Keratinocyte (primary cell): ENCODE measurements around the gene ALDOA. TPM values are rescaled to one million over a fixed set of nuclear protein-coding genes. Genes with fewer than 3 reads are reported as not detected.

Source experiments
- DNase-seq: peaks from one replicate; pipeline ENCODE4 v3.0.0-alpha.2; 2011; ENCODE audit warnings: low read depth, missing footprints, low spot score
- FAIRE-seq: peaks from 2 replicates; lab custom pipeline; 2011; peaks lifted over from hg19 to GRCh38; lab: Jason Lieb, UNC
- H2AFZ ChIP-seq: 2 replicates; pipeline ENCODE4 v1.6.0; 2012; ENCODE audit warnings: low read length, control low read depth, inconsistent platforms; ENCODE audit not compliant: control insufficient read depth
- H3K27ac ChIP-seq: 2 replicates; pipeline ENCODE4 v1.5.1; 2011; ENCODE audit warnings: low read length; ENCODE audit not compliant: control insufficient read depth, insufficient read depth
- H3K27me3 ChIP-seq: 3 replicates; pipeline ENCODE4 v1.6.0; 2011; ENCODE audit warnings: low read length; ENCODE audit not compliant: control insufficient read depth, insufficient read depth; ENCODE audit errors: extremely low read depth
- H3K36me3 ChIP-seq, 2 experiments: 2 replicates in 1 of 2; 3 replicates in 1 of 2; pipeline ENCODE4 v1.5.1; 2011; ENCODE audit warnings: low read length in 2 of 2, mild to moderate bottlenecking in 1 of 2; ENCODE audit not compliant: control insufficient read depth in 2 of 2, insufficient read depth in 2 of 2; ENCODE audit errors: extremely low read depth in 1 of 2
- H3K4me1 ChIP-seq: 3 replicates; pipeline ENCODE4 v1.5.1; 2011; ENCODE audit warnings: low read length; ENCODE audit not compliant: control insufficient read depth, insufficient read depth; ENCODE audit errors: extremely low read depth
- H3K4me2 ChIP-seq: 3 replicates; pipeline ENCODE4 v1.6.0; 2011; ENCODE audit warnings: low read depth, low read length; ENCODE audit not compliant: control insufficient read depth, insufficient read depth; ENCODE audit errors: extremely low read depth
- H3K4me3 ChIP-seq, 3 experiments: fragments of 200-600 bp in 1 of 3; sonication (generic) in 1 of 3; 2 replicates in 2 of 3; 3 replicates in 1 of 3; pipeline ENCODE4 v1.5.1; 2011 to 2016; ENCODE audit warnings: low read length in 3 of 3, mild to moderate bottlenecking in 3 of 3, control low read depth in 2 of 3, inconsistent platforms in 1 of 3, low read depth in 1 of 3, mixed read lengths in 1 of 3, mixed run types in 1 of 3, moderate library complexity in 1 of 3; ENCODE audit not compliant: control insufficient read depth in 2 of 3, insufficient read depth in 2 of 3; ENCODE audit errors: extremely low read depth in 1 of 3
- H3K79me2 ChIP-seq: 2 replicates; pipeline ENCODE4 v1.6.0; 2012; ENCODE audit warnings: low read length; ENCODE audit not compliant: control insufficient read depth, insufficient read depth
- H3K9ac ChIP-seq: 3 replicates; pipeline ENCODE4 v1.6.0; 2011; ENCODE audit warnings: low read length; ENCODE audit not compliant: control insufficient read depth, insufficient read depth; ENCODE audit errors: extremely low read depth
- H3K9me1 ChIP-seq: 3 replicates; pipeline ENCODE4 v1.6.0; 2011; ENCODE audit warnings: low read length; ENCODE audit not compliant: control insufficient read depth, insufficient read depth; ENCODE audit errors: extremely low read depth
- H3K9me3 ChIP-seq: 2 replicates; pipeline ENCODE4 v1.5.1; 2012; ENCODE audit warnings: low read depth, low read length; ENCODE audit not compliant: control insufficient read depth
- H4K20me1 ChIP-seq: 3 replicates; pipeline ENCODE4 v1.6.0; 2011; ENCODE audit warnings: low read length; ENCODE audit not compliant: control insufficient read depth, insufficient read depth; ENCODE audit errors: extremely low read depth
- EZH2 ChIP-seq: IDR thresholded peaks from one replicate; pipeline ENCODE4 v1.6.1; 2012; ENCODE audit warnings: inconsistent platforms, mild to moderate bottlenecking, low read length, moderate library complexity
- dilution Hi-C: fragments of 300-500 bp; cut with MboI; formaldehyde crosslinking; loops from one replicate; pipeline ENCODE4 v1.7.0; 2020; ENCODE audit warnings: low sequenced_read_pairs; ENCODE audit not compliant: extremely low pct_ligation_motif_present
- polyA plus RNA-seq, 5 experiments: library from polyadenylated mRNA; depleted of rRNA in 3 of 5; stranded (reverse) in 3 of 5; stranded (forward) in 1 of 5; unstranded in 1 of 5; fragments of >200 nt; gene quantifications; 1 replicate in 1 of 5; 2 replicates in 3 of 5; 3 replicates in 1 of 5; pipeline versions ENCODE4 v1.2.1 to v1.2.3, GENCODE V29; 2011 to 2012; ENCODE audit warnings: missing spikeins in 2 of 5, low read depth in 1 of 5, low replicate concordance in 1 of 5
- TF ChIP-seq, protein P1 (sequence below), 3 experiments: IDR thresholded peaks in 1 of 3; conservative IDR thresholded peaks in 1 of 3; optimal IDR thresholded peaks in 1 of 3; 2 replicates in 2 of 3; 3 replicates in 1 of 3; pipeline versions ENCODE3 to v1.5.1; 2011; ENCODE audit warnings: low read length in 3 of 3, mild to moderate bottlenecking in 3 of 3, moderate library complexity in 2 of 3, control low read depth in 1 of 3, inconsistent platforms in 1 of 3; ENCODE audit not compliant: insufficient read depth in 2 of 3; ENCODE audit errors: extremely low read depth in 1 of 3

Gene ALDOA
- polyA plus RNA-seq, 1 donor (not counting 4 experiments of a cell fraction or from before 2014, with no cell fraction given) = 800 TPM

DNA sequence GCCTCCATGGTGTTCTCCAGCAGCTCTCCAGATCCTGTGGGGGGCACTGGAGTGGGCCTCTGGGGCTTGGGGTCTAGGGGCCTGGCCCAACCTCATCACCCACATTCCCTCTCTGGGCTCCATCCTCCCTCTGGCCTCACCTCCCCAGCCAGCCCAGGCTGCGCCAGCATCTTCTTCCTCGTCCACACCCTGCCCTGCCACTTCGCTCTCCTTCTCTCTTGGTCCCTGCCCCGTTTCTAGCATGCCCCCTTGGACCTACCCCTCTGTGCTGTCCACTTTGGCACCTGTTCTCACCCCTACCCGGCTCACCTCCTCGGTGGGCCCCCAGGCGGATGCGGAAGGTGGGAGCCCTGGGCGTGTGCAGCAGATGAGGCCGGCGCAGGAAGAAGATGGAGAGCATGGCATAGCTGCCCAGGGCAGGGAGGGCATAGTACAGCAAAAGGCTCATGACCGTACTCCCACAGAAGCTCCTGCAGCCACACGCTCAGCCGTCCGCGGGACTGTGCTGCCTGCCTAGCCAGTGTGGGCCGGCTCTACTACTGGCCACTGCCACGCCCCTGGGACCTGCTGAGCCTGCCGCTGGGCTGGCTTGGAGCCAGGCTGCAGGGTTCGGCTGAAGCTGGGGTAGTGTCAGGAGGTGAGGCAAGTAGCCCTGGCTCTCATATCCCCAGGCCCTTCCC, 47.6 kb downstream of the ALDOA start, which contains the start of gene GDPD3:
TSS of gene GDPD3 (minus strand) at position 507 of the 680 bp plus-strand sequence. CDS start at position 448, 59 bp downstream.
- DNase-seq = no peak
- no peak within 1 kb of the TSS for H3K27ac ChIP-seq
- TF ChIP-seq, protein P1, sequence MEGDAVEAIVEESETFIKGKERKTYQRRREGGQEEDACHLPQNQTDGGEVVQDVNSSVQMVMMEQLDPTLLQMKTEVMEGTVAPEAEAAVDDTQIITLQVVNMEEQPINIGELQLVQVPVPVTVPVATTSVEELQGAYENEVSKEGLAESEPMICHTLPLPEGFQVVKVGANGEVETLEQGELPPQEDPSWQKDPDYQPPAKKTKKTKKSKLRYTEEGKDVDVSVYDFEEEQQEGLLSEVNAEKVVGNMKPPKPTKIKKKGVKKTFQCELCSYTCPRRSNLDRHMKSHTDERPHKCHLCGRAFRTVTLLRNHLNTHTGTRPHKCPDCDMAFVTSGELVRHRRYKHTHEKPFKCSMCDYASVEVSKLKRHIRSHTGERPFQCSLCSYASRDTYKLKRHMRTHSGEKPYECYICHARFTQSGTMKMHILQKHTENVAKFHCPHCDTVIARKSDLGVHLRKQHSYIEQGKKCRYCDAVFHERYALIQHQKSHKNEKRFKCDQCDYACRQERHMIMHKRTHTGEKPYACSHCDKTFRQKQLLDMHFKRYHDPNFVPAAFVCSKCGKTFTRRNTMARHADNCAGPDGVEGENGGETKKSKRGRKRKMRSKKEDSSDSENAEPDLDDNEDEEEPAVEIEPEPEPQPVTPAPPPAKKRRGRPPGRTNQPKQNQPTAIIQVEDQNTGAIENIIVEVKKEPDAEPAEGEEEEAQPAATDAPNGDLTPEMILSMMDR (optimal IDR thresholded peaks at IDR 0.05 in 1 of 3, IDR thresholded peaks at IDR 0.05 in 1 of 3, conservative IDR thresholded peaks at IDR 0.05 in 1 of 3; ENCODE audit: extremely low read depth in 1 of 3, insufficient read depth in 2 of 3, low read length in 3 of 3) = no peak
- no peak for TF ChIP-seq EZH2

DNA sequence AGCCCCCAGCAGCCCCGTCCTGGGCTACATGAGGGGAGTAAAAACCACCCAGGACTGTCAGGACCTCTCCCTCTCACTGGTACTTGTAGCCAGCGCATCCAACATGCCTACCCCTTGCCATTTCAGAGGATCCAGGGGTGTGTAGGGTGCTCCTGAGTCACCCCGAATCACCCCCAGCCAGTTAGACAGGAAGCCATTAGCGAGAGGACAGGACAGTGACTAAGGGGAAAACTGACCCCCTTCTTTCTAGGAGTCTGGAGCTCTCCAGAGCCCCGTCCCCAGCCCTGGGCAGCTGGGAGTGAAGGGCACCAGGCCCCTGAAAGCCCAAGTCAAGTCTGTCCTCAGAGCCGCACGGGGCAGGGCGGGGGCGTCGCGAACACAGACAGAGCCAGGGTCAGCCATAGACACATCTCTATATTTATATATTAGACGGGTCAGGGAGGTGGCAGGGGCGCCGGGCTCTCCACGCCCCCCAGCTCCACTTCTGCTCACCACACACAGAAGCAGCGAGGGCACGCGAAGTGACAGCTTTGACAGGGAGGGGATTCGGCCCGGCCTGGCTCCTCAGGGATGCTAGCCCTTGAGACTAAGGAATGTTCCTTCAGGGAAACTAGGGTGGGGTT, 48.3 kb downstream of the ALDOA start:
- TF ChIP-seq EZH2 = no peak
- TF ChIP-seq, protein P1 (optimal IDR thresholded peaks at IDR 0.05 in 1 of 3, IDR thresholded peaks at IDR 0.05 in 1 of 3, conservative IDR thresholded peaks at IDR 0.05 in 1 of 3; ENCODE audit: extremely low read depth in 1 of 3, insufficient read depth in 2 of 3, low read length in 3 of 3) = no peak
- dilution Hi-C loops = no loop called here
- peaks cover 10% of the 10 kb centered on the region for H3K4me1 ChIP-seq
- no peaks in the 10 kb centered on the region for H3K27me3 ChIP-seq
- FAIRE-seq (no peak), DNase-seq (no peak)
- no peaks in the 10 kb centered on the region for H3K9me1 ChIP-seq
- H3K36me3 ChIP-seq = peaks cover 0 to 4% of the 10 kb centered on the region in 2 experiments
- H4K20me1 ChIP-seq = no peaks in the 10 kb centered on the region
- H3K79me2 ChIP-seq = no peaks in the 10 kb centered on the region
- no peaks in the 10 kb centered on the region for H3K9me3 ChIP-seq
- H3K9ac ChIP-seq = no peak overlapping the region
- no peak overlapping the region for H3K27ac ChIP-seq
- no peak overlapping the region for H2AFZ ChIP-seq
- no peak overlapping the region for H3K4me3 ChIP-seq
- no peak overlapping the region for H3K4me2 ChIP-seq

More for the DNA sequence above, 47.6 kb downstream of the ALDOA start, which contains the start of gene GDPD3:
- Histone ChIP-seq H3K9me1 (no peaks in the 10 kb centered on the region), H3K4me1 (peaks cover 10% of the 10 kb centered on the region), H3K4me2 (no peak within 1 kb of the TSS), H3K79me2 (no peaks in the 10 kb centered on the region), H3K27me3 (no peaks in the 10 kb centered on the region), H2AFZ (no peak within 1 kb of the TSS), H4K20me1 (no peaks in the 10 kb centered on the region), H3K36me3 (peaks cover 0 to 5% of the 10 kb centered on the region in 2 experiments), H3K4me3 (no peak within 1 kb of the TSS), H3K9me3 (no peaks in the 10 kb centered on the region), H3K9ac (no peak within 1 kb of the TSS)
- FAIRE-seq = no peak
- dilution Hi-C loops = no loop called here
